ENCODE data around the gene SNX3. TPM values are rescaled to one million over a fixed set of nuclear protein-coding genes. Genes with fewer than 3 reads are reported as not detected.

Gene SNX3
- total RNA-seq, 1 experiment from 2014 or later = 163 TPM

DNA sequence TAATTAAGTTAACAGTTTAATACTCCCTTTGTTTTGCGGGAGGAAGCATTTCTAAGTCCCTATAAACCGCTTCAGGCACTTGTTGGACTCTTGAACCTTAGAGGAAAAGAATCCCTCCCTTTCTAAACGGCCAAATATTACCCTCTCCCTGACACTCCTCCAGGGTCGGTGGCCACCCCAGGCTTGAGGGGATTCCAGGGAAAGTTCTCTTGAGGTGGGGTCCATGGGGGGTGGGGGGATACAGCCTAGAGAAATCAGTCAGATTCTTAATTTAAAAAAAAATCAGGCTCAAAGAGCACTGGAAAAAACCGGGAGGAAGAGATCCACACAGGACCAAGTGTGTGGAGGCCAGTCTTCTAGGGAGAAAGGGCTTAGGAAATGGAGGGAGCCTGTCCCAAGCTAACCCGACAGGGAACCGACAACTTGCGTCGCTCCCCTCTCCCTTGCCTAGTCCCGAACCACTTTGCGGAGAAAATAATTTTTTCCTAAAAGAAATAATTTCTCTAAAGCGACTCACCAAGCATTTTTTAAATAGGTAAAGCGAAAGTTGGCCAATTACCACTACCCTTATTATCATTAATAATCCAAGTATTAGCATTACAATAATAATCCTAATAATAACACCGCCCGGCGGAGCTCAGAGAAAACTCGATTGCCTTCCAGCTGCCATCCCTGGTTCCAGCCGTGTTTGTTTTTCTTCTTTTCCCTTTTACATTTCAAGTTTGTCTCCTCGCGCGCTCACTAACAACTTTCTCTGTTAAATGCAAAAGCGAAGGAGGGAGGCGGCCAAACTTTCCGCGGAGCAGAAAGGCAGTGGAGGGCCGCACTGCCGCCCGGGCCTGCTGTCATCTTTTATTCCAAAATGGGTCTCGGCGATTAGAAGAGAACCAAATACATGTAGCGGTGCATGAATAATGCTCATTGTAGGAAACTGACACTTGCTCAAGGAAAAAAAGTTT lies 90.2 kb downstream of the SNX3 start:
- no peak for DNase-seq (ENCODE audit: low read depth)

DNA sequence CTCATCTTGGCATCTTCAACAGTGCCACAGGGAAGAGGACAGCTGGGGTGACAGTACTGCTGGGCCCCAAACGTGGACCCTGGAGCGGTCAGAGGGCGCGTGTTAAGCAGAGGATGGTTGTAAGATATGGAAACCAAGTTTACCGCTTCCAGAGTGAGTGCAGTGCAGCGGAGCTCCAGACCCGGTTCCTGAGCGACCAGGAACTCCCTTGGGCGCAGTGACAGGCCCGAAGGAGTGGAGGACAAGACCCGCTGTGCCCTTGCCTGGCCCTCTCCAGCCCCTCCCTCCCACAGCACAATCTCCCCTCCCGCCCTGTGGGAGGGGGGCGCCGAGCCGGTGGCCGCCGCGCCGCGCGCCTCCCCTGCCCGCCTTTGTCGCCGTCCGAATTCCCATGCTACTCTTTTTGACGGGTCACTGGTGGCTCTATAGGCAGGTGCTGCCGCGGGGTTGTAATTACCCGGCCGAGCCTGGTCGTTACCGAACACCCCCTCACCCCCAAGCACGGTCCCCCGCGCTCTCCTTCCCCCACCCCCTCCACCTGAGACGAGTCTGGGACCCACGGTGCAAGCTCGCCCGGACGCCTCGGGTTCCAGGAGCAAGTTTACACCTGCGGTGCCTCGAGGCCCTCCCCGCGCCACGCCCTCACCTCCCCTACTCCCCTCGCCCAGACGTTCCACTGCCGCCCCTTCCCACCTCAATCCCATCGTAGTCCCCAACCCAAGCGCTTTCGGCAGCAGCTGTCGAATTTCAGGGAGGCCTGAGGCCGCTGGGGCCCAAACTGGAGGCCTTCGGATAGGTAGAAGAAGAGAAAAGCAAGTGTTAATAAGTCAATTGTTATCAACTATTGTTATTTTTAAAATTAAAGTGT lies 91.1 kb downstream of the SNX3 start:
- DNase-seq (ENCODE audit: low read depth) = no peak

GRCh38 chr6:108168501-108169463 lies 92.1 kb downstream of the SNX3 start:
- no peak for DNase-seq (ENCODE audit: low read depth)

GRCh38 chr6:108168090-108168463 lies 92.8 kb downstream of the SNX3 start:
- DNase-seq (ENCODE audit: low read depth) = no peak

DNA sequence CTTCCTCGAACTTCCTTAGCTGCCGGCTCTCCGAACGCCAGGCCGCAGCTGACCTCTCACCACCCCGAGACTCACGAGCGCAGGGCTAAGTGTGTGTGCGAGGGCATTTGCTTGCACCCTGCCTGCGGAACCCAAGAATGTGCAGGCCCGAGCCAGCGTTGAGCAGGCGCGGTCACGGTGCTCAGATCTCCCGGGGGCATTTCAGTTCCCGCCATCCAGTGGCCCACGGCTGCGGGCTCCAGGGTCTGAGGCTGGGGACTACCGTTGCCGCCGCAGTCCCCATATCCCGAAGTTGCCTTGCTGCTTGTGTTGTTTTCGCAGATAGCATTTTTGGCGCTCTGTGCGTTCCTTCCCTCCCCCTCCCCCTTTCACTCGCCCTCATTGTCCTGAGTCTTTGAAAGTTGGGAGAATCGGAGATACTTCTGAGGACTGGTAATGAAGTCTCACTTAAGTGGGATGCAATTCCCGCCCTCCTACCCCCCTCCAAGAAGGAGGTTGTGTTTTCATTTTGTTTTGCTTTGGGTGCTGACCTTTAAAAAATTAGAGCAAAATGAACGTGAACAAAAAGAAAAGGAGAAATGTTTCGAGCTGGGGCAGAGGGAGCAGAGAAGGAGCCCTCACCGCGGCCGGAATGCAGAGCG lies 93.3 kb downstream of the SNX3 start:
- no peak for DNase-seq (ENCODE audit: low read depth)

DNA sequence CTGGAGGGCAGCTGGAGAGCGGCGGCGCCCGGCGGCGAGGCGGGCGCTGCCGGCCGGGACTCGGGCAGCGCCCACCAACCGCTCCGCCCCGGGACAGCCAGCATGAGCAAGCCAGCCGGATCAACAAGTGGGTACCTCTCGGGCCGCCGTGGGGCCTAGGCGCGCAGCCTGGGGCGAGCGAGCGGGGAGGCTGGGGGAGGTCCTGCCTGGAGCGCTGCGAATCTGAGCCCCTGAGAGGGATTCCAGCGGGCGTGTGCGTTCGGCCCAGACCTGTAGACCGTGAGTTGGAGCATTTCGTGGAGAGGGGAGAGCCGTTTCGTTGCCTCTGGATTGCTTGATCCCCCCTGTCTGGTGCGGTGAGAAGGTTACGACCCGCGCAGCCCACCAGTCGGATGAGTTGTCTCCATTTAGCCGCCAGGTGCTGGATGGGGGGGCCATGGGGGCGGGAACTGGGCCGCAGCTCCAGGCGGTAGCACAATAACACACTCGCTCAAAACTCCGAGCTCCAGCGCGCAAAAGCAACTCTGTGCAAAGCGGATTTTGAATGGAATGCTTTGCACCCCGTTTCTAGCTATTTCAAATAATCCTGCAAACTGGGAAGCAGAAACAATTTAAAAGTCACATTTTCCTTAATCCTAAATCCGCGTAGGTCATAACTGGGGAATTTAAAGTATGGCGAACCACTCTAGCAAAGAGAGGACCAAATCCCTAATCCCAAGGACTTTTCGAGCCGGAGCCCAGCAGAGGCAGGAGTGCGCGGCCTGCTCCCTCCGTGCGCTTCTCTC lies 94.0 kb downstream of the SNX3 start:
- no peak for DNase-seq (ENCODE audit: low read depth)

- peak; percentile 23 for DNase-seq (ENCODE audit: low read depth)
These were observed 94.9 kb downstream of the SNX3 start, which contains the start of gene NR2E1 for GRCh38 chr6:108165714-108166663. NR2E1 (plus strand) TSS chr6:108166022; CDS start chr6:108166766, 744 bp downstream.

DNA sequence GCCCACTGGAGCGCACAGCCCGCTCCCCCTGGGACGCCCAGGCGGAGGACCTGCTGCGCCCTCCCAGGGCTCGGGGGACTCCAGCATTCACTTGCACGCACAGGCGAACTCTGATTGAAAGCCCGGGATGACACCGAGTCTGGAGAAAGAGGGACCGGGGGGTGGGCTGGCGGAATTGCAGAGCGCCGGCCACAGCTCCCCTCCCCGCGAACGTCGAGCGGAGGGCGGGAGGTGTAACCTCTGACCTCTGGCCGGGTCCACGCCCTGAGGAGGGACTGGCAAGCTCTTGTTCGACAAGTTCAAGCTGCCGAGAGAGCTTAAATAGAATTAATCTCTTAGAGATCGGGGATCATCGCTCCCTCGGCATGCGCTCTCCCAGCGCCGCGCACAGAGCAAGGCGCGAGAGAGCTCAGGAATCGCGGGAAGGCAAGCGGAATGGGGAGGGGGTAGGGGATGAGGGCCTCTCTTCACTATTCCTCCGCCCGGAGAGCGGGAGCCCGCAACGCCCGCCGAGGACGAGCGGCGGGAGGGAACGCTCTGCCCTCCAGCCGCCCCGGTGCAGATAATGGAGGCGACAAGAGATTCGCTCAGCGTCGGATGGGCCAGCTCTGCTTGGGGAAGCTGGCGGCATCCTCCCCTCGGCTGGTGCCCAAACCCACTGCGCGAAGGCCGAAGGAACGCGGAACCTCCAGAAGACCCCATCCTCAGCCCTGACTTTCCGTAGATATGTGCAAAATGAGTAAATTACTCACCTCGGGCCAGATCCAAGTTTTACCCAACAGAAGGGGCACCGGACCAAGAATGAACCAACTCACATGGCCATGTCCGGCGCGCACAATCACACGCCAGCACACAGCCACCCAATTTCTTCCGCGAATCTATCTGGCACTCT lies 95.8 kb downstream of the SNX3 start:
- DNase-seq (ENCODE audit: low read depth) = no peak

GRCh38 chr6:108164543-108164814 lies 96.4 kb downstream of the SNX3 start:
- no peak for DNase-seq (ENCODE audit: low read depth)

DNA sequence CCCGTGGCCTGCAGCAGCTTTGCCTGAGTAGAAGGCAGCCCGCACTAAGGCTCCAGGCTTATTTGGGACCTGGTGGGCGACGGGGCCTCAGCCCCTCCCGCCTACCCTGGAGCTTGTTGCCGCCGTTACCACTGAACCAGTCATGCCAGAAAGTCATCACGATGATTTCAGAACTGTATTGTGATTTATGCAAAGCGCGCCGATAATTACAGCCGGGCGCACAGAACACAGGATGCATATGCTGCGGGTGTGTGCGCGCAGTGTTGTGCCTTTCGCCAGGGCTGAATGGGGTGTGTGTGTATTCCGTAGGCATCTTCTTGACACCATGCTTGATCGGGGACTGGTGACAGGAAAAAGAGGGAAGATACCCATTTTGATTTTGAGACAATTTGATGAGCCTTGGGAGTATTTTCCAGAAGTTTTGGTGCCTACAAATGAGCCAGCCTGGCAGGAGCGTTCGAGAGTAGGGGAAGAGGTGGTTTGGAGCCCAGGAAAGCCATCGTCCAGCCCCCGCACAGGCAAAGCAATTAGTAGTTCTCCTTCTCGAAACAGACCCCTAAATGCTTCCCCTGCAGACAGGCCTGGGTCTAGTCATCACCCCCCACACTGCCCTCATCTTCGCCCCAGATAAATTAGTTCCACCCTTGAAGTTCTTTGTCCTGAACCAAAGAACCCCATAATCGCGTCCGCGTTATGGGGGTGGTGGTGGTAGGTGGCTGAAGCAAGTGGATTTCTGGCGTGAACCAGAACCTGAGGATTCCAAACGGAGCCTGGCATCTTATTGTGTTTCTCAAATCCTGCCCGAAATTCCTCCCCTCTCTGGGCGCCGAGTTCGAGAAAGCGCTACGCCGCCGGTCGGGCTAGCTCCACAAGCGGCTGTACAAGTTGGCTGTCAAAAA lies 96.9 kb downstream of the SNX3 start:
- DNase-seq (ENCODE audit: low read depth) = no peak

DNA sequence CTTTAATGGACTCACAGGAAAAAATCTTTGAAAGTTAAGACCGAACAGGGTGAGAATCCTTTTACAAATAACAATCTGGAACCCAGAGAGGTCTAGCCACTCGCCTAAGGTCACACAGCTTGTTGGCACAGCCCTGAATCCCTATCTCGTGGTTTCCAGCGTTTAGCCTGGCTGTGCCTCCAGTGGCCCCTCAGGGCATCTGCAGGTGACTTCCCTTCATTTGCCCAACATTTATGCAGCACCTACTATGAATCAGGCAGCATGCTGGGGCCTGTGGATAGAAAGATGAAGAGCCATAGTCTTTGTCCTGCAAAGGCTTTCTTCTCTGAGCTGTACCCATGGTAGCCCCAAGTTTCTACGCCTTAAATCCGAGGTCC lies 97.6 kb downstream of the SNX3 start:
- DNase-seq (ENCODE audit: low read depth) = no peak

DNA sequence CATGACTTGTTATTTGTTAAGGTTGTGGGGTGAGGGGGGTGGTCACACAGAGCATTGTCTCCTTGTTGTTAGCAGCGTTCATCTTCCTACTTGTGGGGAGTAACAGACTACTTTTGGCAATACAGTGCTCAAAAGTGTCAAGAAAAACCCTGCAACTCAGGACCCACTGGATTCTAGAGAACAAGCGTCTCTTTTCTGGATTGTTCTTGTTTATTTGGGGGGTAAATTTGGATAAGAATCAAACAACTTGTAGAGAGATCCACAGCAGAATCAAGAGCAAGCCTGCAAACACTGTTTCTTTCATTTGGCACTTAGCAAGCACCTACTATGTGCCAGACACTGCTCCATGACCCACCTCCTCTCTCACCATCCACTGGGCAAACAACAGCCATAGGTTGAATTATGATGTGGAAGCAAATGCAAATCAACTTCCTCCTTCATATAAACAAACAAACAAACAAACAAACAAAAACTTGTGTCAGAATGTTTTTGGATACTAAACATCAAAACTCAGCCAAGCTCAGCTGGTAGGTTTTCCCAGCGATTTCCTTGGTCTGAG lies 99.0 kb downstream of the SNX3 start:
- DNase-seq (ENCODE audit: low read depth) = no peak
